HL-60 (cell line): ENCODE data around the gene PYGB.

Source experiments
- DNase-seq, 2 experiments: peaks; one replicate each; pipeline ENCODE4 v3.0.0-alpha.2; 2010 to 2020; ENCODE audit warnings: low read depth in 1 of 2, low spot score in 1 of 2
- H3K27ac ChIP-seq: fragments of 250-450 bp; sonication (Bioruptor Pico); replicated peaks from 2 replicates; pipeline ENCODE4 v1.5.1; 2020; ENCODE audit warnings: mild to moderate bottlenecking, moderate library complexity
- H3K27me3 ChIP-seq: fragments of 250-450 bp; sonication (Bioruptor Pico); 2 replicates; pipeline ENCODE4 v1.5.1; 2021; ENCODE audit warnings: mild to moderate bottlenecking, moderate library complexity; ENCODE audit not compliant: insufficient read depth, poor library complexity, severe bottlenecking
- H3K4me3 ChIP-seq: replicated peaks from 2 replicates; pipeline ENCODE4 v1.5.1; 2011; ENCODE audit warnings: mild to moderate bottlenecking, control low read depth, low read length; ENCODE audit not compliant: insufficient read depth
- CTCF ChIP-seq: IDR thresholded peaks from one replicate; pipeline ENCODE4 v1.5.1; 2011; ENCODE audit warnings: low read length, control low read depth, inconsistent platforms; ENCODE audit not compliant: insufficient read depth
- GABPA ChIP-seq: IDR thresholded peaks from 2 replicates; pipeline ENCODE4 v1.6.1; 2012; ENCODE audit warnings: low read depth
- POLR2AphosphoS5 ChIP-seq: IDR thresholded peaks from 2 replicates; pipeline ENCODE4 v1.6.1; 2012; ENCODE audit warnings: low read depth
- SPI1 ChIP-seq: IDR thresholded peaks from 2 replicates; pipeline ENCODE4 v1.6.1; 2012; ENCODE audit warnings: low read depth, mild to moderate bottlenecking, borderline replicate concordance
- TF ChIP-seq, protein P1 (sequence below): IDR thresholded peaks from 2 replicates; pipeline ENCODE4 v1.6.1; 2012; ENCODE audit warnings: low read depth; ENCODE audit not compliant: insufficient replicate concordance

Gene PYGB

GRCh38 chr20:25282796-25283195 lies 34.9 kb downstream of the PYGB start:
- Histone ChIP-seq H3K27me3 (no peaks in the 10 kb centered on the region), H3K27ac (no peak overlapping the region), H3K4me3 (no peak overlapping the region)
- TF ChIP-seq SPI1 (no peak), POLR2AphosphoS5 (no peak), CTCF (no peak), GABPA (no peak)
- TF ChIP-seq, protein P1, sequence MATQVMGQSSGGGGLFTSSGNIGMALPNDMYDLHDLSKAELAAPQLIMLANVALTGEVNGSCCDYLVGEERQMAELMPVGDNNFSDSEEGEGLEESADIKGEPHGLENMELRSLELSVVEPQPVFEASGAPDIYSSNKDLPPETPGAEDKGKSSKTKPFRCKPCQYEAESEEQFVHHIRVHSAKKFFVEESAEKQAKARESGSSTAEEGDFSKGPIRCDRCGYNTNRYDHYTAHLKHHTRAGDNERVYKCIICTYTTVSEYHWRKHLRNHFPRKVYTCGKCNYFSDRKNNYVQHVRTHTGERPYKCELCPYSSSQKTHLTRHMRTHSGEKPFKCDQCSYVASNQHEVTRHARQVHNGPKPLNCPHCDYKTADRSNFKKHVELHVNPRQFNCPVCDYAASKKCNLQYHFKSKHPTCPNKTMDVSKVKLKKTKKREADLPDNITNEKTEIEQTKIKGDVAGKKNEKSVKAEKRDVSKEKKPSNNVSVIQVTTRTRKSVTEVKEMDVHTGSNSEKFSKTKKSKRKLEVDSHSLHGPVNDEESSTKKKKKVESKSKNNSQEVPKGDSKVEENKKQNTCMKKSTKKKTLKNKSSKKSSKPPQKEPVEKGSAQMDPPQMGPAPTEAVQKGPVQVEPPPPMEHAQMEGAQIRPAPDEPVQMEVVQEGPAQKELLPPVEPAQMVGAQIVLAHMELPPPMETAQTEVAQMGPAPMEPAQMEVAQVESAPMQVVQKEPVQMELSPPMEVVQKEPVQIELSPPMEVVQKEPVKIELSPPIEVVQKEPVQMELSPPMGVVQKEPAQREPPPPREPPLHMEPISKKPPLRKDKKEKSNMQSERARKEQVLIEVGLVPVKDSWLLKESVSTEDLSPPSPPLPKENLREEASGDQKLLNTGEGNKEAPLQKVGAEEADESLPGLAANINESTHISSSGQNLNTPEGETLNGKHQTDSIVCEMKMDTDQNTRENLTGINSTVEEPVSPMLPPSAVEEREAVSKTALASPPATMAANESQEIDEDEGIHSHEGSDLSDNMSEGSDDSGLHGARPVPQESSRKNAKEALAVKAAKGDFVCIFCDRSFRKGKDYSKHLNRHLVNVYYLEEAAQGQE = no peak
- no peak for DNase-seq

DNA sequence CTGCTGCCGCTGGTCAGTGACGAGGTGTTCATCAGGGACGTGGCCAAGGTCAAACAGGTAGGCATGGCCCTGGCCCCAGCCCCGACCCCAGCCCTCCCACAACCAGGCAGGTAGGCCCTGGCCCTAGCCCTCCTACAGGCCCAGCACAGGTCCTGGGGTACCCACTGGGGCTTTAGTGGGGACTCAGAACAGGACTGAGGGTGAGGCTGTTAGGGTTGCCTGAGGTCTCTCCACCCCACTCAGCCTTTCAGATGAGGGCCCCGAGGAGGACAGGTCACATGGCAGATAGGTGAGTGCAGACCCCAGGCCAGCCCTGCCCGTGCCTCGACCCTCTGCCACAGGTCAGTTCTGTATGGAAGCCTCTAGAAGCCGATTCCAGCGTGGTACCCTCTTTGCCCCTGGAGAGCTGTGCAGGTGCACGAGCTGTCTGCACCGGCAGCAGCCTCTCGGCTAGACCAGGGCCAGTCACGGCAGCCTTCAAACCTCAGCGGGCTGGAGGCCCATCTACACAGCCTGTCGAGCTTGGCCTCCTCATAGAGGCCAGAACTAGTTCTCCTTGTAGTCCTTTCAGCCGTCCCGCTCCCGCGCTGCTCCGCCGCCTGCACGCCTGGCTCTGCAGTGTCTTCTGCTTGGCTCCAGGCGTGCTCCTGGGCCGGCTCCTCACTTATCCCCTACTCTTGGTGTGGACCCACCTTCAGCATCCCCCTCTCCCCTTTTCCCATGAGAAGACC lies 35.5 kb downstream of the PYGB start:
- no peak for DNase-seq
- H3K4me3 ChIP-seq = no peak overlapping the region

DNA sequence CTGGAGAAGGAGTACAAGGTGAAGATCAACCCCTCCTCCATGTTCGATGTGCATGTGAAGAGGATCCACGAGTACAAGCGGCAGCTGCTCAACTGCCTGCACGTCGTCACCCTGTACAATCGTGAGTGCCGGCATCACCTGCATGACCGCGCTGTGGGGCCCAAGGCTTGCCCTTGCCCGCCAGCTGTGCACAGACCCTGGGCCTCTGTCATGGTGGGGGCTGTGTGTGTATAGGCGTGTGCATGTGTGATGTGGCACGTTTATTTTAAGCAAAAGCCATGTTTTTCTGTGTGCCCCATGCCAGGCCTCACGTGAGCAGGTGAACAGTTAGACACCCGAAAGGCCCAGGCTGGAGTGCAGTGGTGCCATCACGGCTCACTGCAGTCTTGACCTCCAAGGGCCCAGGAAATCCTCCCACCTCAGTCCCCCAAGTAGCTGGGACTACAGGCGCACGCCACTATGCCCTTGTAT lies 36.3 kb downstream of the PYGB start:
- no peak overlapping the region for H3K4me3 ChIP-seq
- H3K27ac ChIP-seq = no peak overlapping the region
- TF ChIP-seq CTCF (no peak), SPI1 (no peak), GABPA (no peak), POLR2AphosphoS5 (no peak)
- TF ChIP-seq, protein P1 = no peak
- no peaks in the 10 kb centered on the region for H3K27me3 ChIP-seq
- DNase-seq = no peak

More for the DNA sequence above, 35.5 kb downstream of the PYGB start:
- TF ChIP-seq CTCF (no peak), GABPA (no peak), POLR2AphosphoS5 (no peak)
- no peak overlapping the region for H3K27ac ChIP-seq
- H3K27me3 ChIP-seq = no peaks in the 10 kb centered on the region
